ENCODE results near the gene IER2. TPM values are rescaled to one million over a fixed set of nuclear protein-coding genes. Genes with fewer than 3 reads are reported as not detected.

IER2 gene
- total and polyA plus RNA-seq, 9 of the 15 experiments (the other 6 are each of a cell fraction or from before 2014, with no cell fraction given) = 4.5 to 205 (median 23.7) TPM

GRCh38 chr19:13154241-13154778 lies 4.1 kb downstream of the IER2 start (continued):
- TF ChIP-seq CREM (IDR thresholded peaks at IDR 0.05; ENCODE audit: low read depth) = peak; percentile 92
- no peak for TF ChIP-seq PRMT5 (CRISPR knock-in tag; IDR thresholded peaks at IDR 0.05)
- TF ChIP-seq, protein P1, sequence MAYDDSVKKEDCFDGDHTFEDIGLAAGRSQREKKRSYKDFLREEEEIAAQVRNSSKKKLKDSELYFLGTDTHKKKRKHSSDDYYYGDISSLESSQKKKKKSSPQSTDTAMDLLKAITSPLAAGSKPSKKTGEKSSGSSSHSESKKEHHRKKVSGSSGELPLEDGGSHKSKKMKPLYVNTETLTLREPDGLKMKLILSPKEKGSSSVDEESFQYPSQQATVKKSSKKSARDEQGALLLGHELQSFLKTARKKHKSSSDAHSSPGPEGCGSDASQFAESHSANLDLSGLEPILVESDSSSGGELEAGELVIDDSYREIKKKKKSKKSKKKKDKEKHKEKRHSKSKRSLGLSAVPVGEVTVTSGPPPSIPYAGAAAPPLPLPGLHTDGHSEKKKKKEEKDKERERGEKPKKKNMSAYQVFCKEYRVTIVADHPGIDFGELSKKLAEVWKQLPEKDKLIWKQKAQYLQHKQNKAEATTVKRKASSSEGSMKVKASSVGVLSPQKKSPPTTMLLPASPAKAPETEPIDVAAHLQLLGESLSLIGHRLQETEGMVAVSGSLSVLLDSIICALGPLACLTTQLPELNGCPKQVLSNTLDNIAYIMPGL (CRISPR knock-in tag; IDR thresholded peaks at IDR 0.05) = no peak
- no peak for TF ChIP-seq ZBTB8A (IDR thresholded peaks at IDR 0.05; ENCODE audit: partially characterized antibody)
- no peak for TF ChIP-seq ZNF23 (CRISPR knock-in tag; IDR thresholded peaks at IDR 0.05)
- TF ChIP-seq FOS (IDR thresholded peaks at IDR 0.05; ENCODE audit: extremely low read depth, insufficient read length) = no peak
- TF ChIP-seq ELF2 (CRISPR knock-in tag; IDR thresholded peaks at IDR 0.05) = no peak
- peak; percentile 57; the same call in 1 of the 2 replicates for TF ChIP-seq MYNN (IDR thresholded peaks at IDR 0.05)
- TF ChIP-seq MYNN (CRISPR knock-in tag; IDR thresholded peaks at IDR 0.05) = no peak
- TF ChIP-seq PML (IDR thresholded peaks at IDR 0.05; ENCODE audit: low read length) = peak; percentile 5; the same call in 1 of the 2 replicates
- TF ChIP-seq L3MBTL2 (IDR thresholded peaks at IDR 0.05) = no peak
- TF ChIP-seq BCLAF1 (IDR thresholded peaks at IDR 0.05; ENCODE audit: borderline replicate concordance in 1 of 2, control insufficient read depth in 1 of 2, low read depth in 2 of 2, low read length in 1 of 2) = peak in 1 of 2 experiments; percentile 11; a peak in 1 of 4 replicates
- TF ChIP-seq, protein P2, sequence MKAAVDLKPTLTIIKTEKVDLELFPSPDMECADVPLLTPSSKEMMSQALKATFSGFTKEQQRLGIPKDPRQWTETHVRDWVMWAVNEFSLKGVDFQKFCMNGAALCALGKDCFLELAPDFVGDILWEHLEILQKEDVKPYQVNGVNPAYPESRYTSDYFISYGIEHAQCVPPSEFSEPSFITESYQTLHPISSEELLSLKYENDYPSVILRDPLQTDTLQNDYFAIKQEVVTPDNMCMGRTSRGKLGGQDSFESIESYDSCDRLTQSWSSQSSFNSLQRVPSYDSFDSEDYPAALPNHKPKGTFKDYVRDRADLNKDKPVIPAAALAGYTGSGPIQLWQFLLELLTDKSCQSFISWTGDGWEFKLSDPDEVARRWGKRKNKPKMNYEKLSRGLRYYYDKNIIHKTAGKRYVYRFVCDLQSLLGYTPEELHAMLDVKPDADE (conservative IDR thresholded peaks at IDR 0.05; ENCODE audit: control insufficient read depth, low read depth, low read length) = no peak; the same call in 1 of the 2 replicates
- TF ChIP-seq IRF1 (CRISPR knock-in tag; IDR thresholded peaks at IDR 0.05; ENCODE audit: borderline replicate concordance) = no peak
- no peak for TF ChIP-seq KAT8 (IDR thresholded peaks at IDR 0.05; ENCODE audit: low read depth)
- TF ChIP-seq DIDO1 (tag; IDR thresholded peaks at IDR 0.05; ENCODE audit: low read depth) = no peak
- TF ChIP-seq TCF7 (IDR thresholded peaks at IDR 0.05; ENCODE audit: borderline replicate concordance) = no peak
- no peak for TF ChIP-seq HOXB6 (CRISPR knock-in tag; IDR thresholded peaks at IDR 0.05; ENCODE audit: borderline replicate concordance)
- TF ChIP-seq, protein P3, sequence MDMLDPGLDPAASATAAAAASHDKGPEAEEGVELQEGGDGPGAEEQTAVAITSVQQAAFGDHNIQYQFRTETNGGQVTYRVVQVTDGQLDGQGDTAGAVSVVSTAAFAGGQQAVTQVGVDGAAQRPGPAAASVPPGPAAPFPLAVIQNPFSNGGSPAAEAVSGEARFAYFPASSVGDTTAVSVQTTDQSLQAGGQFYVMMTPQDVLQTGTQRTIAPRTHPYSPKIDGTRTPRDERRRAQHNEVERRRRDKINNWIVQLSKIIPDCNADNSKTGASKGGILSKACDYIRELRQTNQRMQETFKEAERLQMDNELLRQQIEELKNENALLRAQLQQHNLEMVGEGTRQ (CRISPR knock-in tag; IDR thresholded peaks at IDR 0.05) = no peak
- TF ChIP-seq NFRKB (IDR thresholded peaks at IDR 0.05; ENCODE audit: low read depth) = no peak
- no peak for TF ChIP-seq CGGBP1 (CRISPR knock-in tag; IDR thresholded peaks at IDR 0.05)
- peak; percentile 6; the same call in 1 of the 2 replicates for TF ChIP-seq LARP7 (IDR thresholded peaks at IDR 0.05)
- no peak for TF ChIP-seq TRIM24 (IDR thresholded peaks at IDR 0.05)
